Mesodermal cell (in vitro differentiated cells): Measurements from ENCODE around the gene DYRK1A.

Experiments used
- H3K27ac ChIP-seq: 2 replicates; pipeline ENCODE4 v1.7.0; 2013; ENCODE audit warnings: mild to moderate bottlenecking, low read depth, low read length, moderate library complexity; ENCODE audit not compliant: severe bottlenecking
- H3K36me3 ChIP-seq: 2 replicates; pipeline ENCODE4 v1.7.1; 2013; ENCODE audit warnings: mild to moderate bottlenecking, low read length, moderate library complexity; ENCODE audit not compliant: control insufficient read depth, insufficient read depth
- H3K4me1 ChIP-seq: one replicate; pipeline ENCODE4 v1.7.1; 2013; ENCODE audit warnings: mild to moderate bottlenecking, low read length; ENCODE audit not compliant: insufficient read depth, control insufficient read depth, poor library complexity, severe bottlenecking
- H3K4me3 ChIP-seq: 2 replicates; pipeline ENCODE4 v1.7.0; 2013; ENCODE audit warnings: low read length, control low read depth, mild to moderate bottlenecking; ENCODE audit not compliant: insufficient read depth, poor library complexity, severe bottlenecking; ENCODE audit errors: extremely low read depth
- H3K9me3 ChIP-seq: 2 replicates; pipeline ENCODE4 v1.7.1; 2013; ENCODE audit warnings: mild to moderate bottlenecking, low read length, moderate library complexity; ENCODE audit not compliant: control insufficient read depth
- WGBS, 2 experiments: methylation state at CpG; one replicate each; pipeline ENCODE4 v1.1.5; 2013; ENCODE audit warnings: missing lambda C conversion rate in 2 of 2; ENCODE audit not compliant: insufficient coverage in 2 of 2; 5-methylcytosine and 5-hydroxymethylcytosine counted together

DYRK1A gene

GRCh38 chr21:37483776-37484175, 117.2 kb downstream of the DYRK1A start:
- H3K9me3 ChIP-seq = no peaks in the 10 kb centered on the region
- 70 to 83% methylated on average over 2 to 6 of the region's 7 CpGs for WGBS, 2 experiments
- H3K4me1 ChIP-seq = no peaks in the 10 kb centered on the region
- peaks cover 66% of the 10 kb centered on the region for H3K36me3 ChIP-seq
- H3K27ac ChIP-seq = no peak overlapping the region
- no peak overlapping the region for H3K4me3 ChIP-seq

- Histone ChIP-seq H3K4me3 (no peak overlapping the region), H3K4me1 (no peaks in the 10 kb centered on the region), H3K36me3 (peaks cover 64% of the 10 kb centered on the region), H3K9me3 (no peaks in the 10 kb centered on the region), H3K27ac (no peak overlapping the region)
- 92 to 100% methylated on average over 1 to 4 of the region's 7 CpGs for WGBS, 2 experiments
Observed at GRCh38 chr21:37484535-37485474, 118.2 kb downstream of the DYRK1A start.

- H3K4me1 ChIP-seq = no peaks in the 10 kb centered on the region
- no peaks in the 10 kb centered on the region for H3K9me3 ChIP-seq
- no peak overlapping the region for H3K27ac ChIP-seq
- H3K36me3 ChIP-seq = peaks cover 52% of the 10 kb centered on the region
- H3K4me3 ChIP-seq = no peak overlapping the region
- WGBS, 2 experiments = 100% methylated on average over 1 of the region's 1 CpG
Observed at GRCh38 chr21:37489553-37489952, 123.0 kb downstream of the DYRK1A start.

GRCh38 chr21:37490084-37490483, 123.5 kb downstream of the DYRK1A start:
- no peaks in the 10 kb centered on the region for H3K9me3 ChIP-seq
- no peaks in the 10 kb centered on the region for H3K4me1 ChIP-seq
- WGBS, 2 experiments = 99 to 100% methylated on average over 5 to 6 of the region's 7 CpGs
- no peak overlapping the region for H3K27ac ChIP-seq
- H3K36me3 ChIP-seq = peaks cover 49% of the 10 kb centered on the region
- no peak overlapping the region for H3K4me3 ChIP-seq

- Histone ChIP-seq H3K36me3 (peaks cover 61% of the 10 kb centered on the region), H3K9me3 (no peaks in the 10 kb centered on the region), H3K4me3 (no peak overlapping the region), H3K27ac (no peak overlapping the region), H3K4me1 (no peaks in the 10 kb centered on the region)
- WGBS, 2 experiments = no CpG with 5 or more reads among the region's 4 CpGs
Observed at GRCh38 chr21:37496972-37497371, 130.4 kb downstream of the DYRK1A start.

GRCh38 chr21:37498664-37499063, 132.1 kb downstream of the DYRK1A start:
- H3K4me3 ChIP-seq = no peak overlapping the region
- no peaks in the 10 kb centered on the region for H3K4me1 ChIP-seq
- no peaks in the 10 kb centered on the region for H3K9me3 ChIP-seq
- peaks cover 53% of the 10 kb centered on the region for H3K36me3 ChIP-seq
- H3K27ac ChIP-seq = no peak overlapping the region
- WGBS, 2 experiments = no CpG with 5 or more reads among the region's 1 CpG

- H3K4me3 ChIP-seq = no peak overlapping the region
- no CpG with 5 or more reads among the region's 3 CpGs for WGBS, 2 experiments
- peaks cover 5% of the 10 kb centered on the region for H3K4me1 ChIP-seq
- no peaks in the 10 kb centered on the region for H3K9me3 ChIP-seq
- H3K27ac ChIP-seq = no peak overlapping the region
- peaks cover 58% of the 10 kb centered on the region for H3K36me3 ChIP-seq
Observed at GRCh38 chr21:37502947-37503346, 136.4 kb downstream of the DYRK1A start.

- H3K36me3 ChIP-seq = peaks cover 60% of the 10 kb centered on the region
- WGBS, 2 experiments = 92 to 100% methylated on average over 3 to 4 of the region's 5 CpGs
- peak overlapping the region; percentile 70 for H3K27ac ChIP-seq
- peaks cover 5% of the 10 kb centered on the region for H3K4me1 ChIP-seq
- no peak overlapping the region for H3K4me3 ChIP-seq
- no peaks in the 10 kb centered on the region for H3K9me3 ChIP-seq
Observed at GRCh38 chr21:37503848-37504467, 137.4 kb downstream of the DYRK1A start.

- Histone ChIP-seq H3K27ac (no peak overlapping the region), H3K4me1 (peaks cover 10% of the 10 kb centered on the region), H3K9me3 (no peaks in the 10 kb centered on the region), H3K36me3 (peaks cover 74% of the 10 kb centered on the region), H3K4me3 (no peak overlapping the region)
- 100% methylated on average over 8 to 9 of the region's 12 CpGs for WGBS, 2 experiments
Observed at GRCh38 chr21:37505963-37506362, 139.4 kb downstream of the DYRK1A start.

- Histone ChIP-seq H3K9me3 (no peaks in the 10 kb centered on the region), H3K27ac (no peak overlapping the region), H3K36me3 (peaks cover 86% of the 10 kb centered on the region), H3K4me1 (peaks cover 10% of the 10 kb centered on the region), H3K4me3 (no peak overlapping the region)
- 95 to 96% methylated on average over 3 of the region's 3 CpGs for WGBS, 2 experiments
Observed at GRCh38 chr21:37507716-37508115, 141.1 kb downstream of the DYRK1A start.

GRCh38 chr21:37508341-37508740, 141.8 kb downstream of the DYRK1A start:
- peaks cover 91% of the 10 kb centered on the region for H3K36me3 ChIP-seq
- 95 to 97% methylated on average over 9 to 10 of the region's 10 CpGs for WGBS, 2 experiments
- no peak overlapping the region for H3K27ac ChIP-seq
- H3K9me3 ChIP-seq = no peaks in the 10 kb centered on the region
- H3K4me1 ChIP-seq = peaks cover 10% of the 10 kb centered on the region
- no peak overlapping the region for H3K4me3 ChIP-seq
